HCT116 (cell line): ENCODE results near the gene CD300LB. TPM values are rescaled to one million over a fixed set of nuclear protein-coding genes. Genes with fewer than 3 reads are reported as not detected.

Source experiments
- ATAC-seq: fragments of 200-7000 bp; cut with Tn5 transposase; 2 replicates; pipeline ENCODE4 v1.9.1; 2020; ENCODE audit warnings: mild to moderate bottlenecking, moderate library complexity
- BruUV-seq: library from RNA; stranded (reverse); fragments of 400-500 nt; replicated peaks from 2 replicates; lab custom pipeline; 2021; lab: Mats Ljungman, UMichigan
- CTCF ChIA-PET: fragments of 300-600 bp; sonication (Branson Sonifier 250); formaldehyde crosslinking; loops from one replicate; lab custom pipeline; 2021; ENCODE audit warnings: antibody characterized with exemption; lab: Charles Lee
- POLR2A ChIA-PET: fragments of 300-600, 350-600 bp; sonication (Branson Sonifier 250); formaldehyde crosslinking; loops from one replicate; lab custom pipeline; 2021; ENCODE audit warnings: antibody characterized with exemption; lab: Charles Lee
- RAD21 ChIA-PET, 2 experiments: fragments of 300-600 bp; sonication (Branson Sonifier 250); formaldehyde crosslinking; loops; one replicate each; lab custom pipeline; 2023; ENCODE audit warnings: low total read pairs in 2 of 2; ENCODE audit not compliant: uncharacterized antibody in 2 of 2, unreplicated experiment in 2 of 2, low non-redundant PET in 1 of 2; lab: Charles Lee
- DNase-seq: peaks from one replicate; pipeline ENCODE4 v3.0.0-alpha.2; 2010; ENCODE audit warnings: low read depth, low spot score
- H2AFZ ChIP-seq: fragments of 200-600 bp; shearing (Covaris generic), sonication (generic); 2 replicates; pipeline ENCODE4 v1.6.1; 2017; ENCODE audit warnings: low read depth, mixed run types, mixed read lengths, antibody characterized with exemption, low read length; ENCODE audit not compliant: poor library complexity, severe bottlenecking
- H3K27ac ChIP-seq: 2 replicates; pipeline ENCODE4 v1.5.1; 2012; ENCODE audit warnings: low read depth, low read length
- H3K27me3 ChIP-seq: fragments of 200-600 bp; sonication (generic); 2 replicates; pipeline ENCODE4 v1.6.1; 2016; ENCODE audit warnings: mixed run types, low read length, mixed read lengths; ENCODE audit not compliant: insufficient read depth
- H3K36me3 ChIP-seq, 2 experiments: fragments of 200-500 bp in 1 of 2; fragments of 200-600 bp in 1 of 2; sonication (Bioruptor generic) in 1 of 2; sonication (generic) in 1 of 2; 2 replicates each; pipeline versions ENCODE4 v1.5.1 to v1.6.1; 2014 to 2016; ENCODE audit warnings: low read length in 2 of 2, inconsistent platforms in 1 of 2, mixed read lengths in 1 of 2, mixed run types in 1 of 2; ENCODE audit not compliant: insufficient read depth in 2 of 2, control insufficient read depth in 1 of 2
- H3K4me1 ChIP-seq, 2 experiments: fragments of 200-600 bp in 1 of 2; sonication (generic) in 1 of 2; 2 replicates each; pipeline versions ENCODE4 v1.5.1 to v1.6.1; 2012 to 2017; ENCODE audit warnings: low read length in 2 of 2, inconsistent platforms in 1 of 2, mild to moderate bottlenecking in 1 of 2, mixed read lengths in 1 of 2, mixed run types in 1 of 2, moderate library complexity in 1 of 2; ENCODE audit not compliant: insufficient read depth in 2 of 2, control insufficient read depth in 1 of 2
- H3K4me2 ChIP-seq: fragments of 200-600 bp; sonication (generic); 2 replicates; pipeline ENCODE4 v1.6.1; 2017; ENCODE audit warnings: mixed run types, low read length, mixed read lengths
- H3K4me3 ChIP-seq, 2 experiments: fragments of 200-600 bp in 1 of 2; sonication (generic) in 1 of 2; replicated peaks in 1 of 2; 2 replicates each; pipeline ENCODE4 v1.5.1; 2011 to 2016; ENCODE audit warnings: low read length in 2 of 2, control low read depth in 1 of 2, low read depth in 1 of 2, mild to moderate bottlenecking in 1 of 2, mixed read lengths in 1 of 2, mixed run types in 1 of 2
- H3K79me2 ChIP-seq: fragments of 200-600 bp; sonication (generic); 2 replicates; pipeline ENCODE4 v1.6.1; 2017; ENCODE audit warnings: mild to moderate bottlenecking, mixed run types, low read length, moderate library complexity, mixed read lengths; ENCODE audit not compliant: insufficient read depth
- H3K9ac ChIP-seq: fragments of 200-600 bp; sonication (generic); 2 replicates; pipeline ENCODE4 v1.6.1; 2016; ENCODE audit warnings: low read length, mixed read lengths
- H3K9me2 ChIP-seq: fragments of 200-600 bp; sonication (generic), shearing (Covaris generic); 2 replicates; pipeline ENCODE4 v1.6.1; 2017; ENCODE audit warnings: mixed run types, mild to moderate bottlenecking, moderate library complexity; ENCODE audit not compliant: insufficient read depth
- H3K9me3 ChIP-seq, 2 experiments: fragments of 200-500 bp in 1 of 2; fragments of 200-600 bp in 1 of 2; sonication (Bioruptor generic) in 1 of 2; sonication (generic) in 1 of 2; 2 replicates each; pipeline ENCODE4 v1.6.1; 2014 to 2017; ENCODE audit warnings: low read length in 2 of 2, mixed read lengths in 2 of 2, inconsistent platforms in 1 of 2, low read depth in 1 of 2, mild to moderate bottlenecking in 1 of 2, mixed run types in 1 of 2, moderate library complexity in 1 of 2; ENCODE audit not compliant: control insufficient read depth in 1 of 2, insufficient read depth in 1 of 2
- H4K20me1 ChIP-seq: fragments of 200-600 bp; sonication (generic), shearing (Covaris generic); 2 replicates; pipeline ENCODE4 v1.6.1; 2017; ENCODE audit warnings: mixed run types, mild to moderate bottlenecking, moderate library complexity; ENCODE audit not compliant: insufficient read depth
- CBX3 ChIP-seq: IDR thresholded peaks from 2 replicates; pipeline ENCODE4 v1.6.1; 2012; ENCODE audit warnings: low read depth
- CEBPB ChIP-seq: IDR thresholded peaks from 2 replicates; pipeline ENCODE4 v1.6.1; 2012; ENCODE audit warnings: low read depth
- ELF1 ChIP-seq: IDR thresholded peaks from 2 replicates; pipeline ENCODE4 v1.6.1; 2012; ENCODE audit warnings: low read depth, borderline replicate concordance
- EZH2phosphoT487 ChIP-seq: fragments of 200-600 bp; IDR thresholded peaks from 2 replicates; pipeline ENCODE4 v1.6.1; 2018; ENCODE audit warnings: antibody characterized with exemption, borderline replicate concordance
- JUND ChIP-seq: IDR thresholded peaks from 2 replicates; pipeline ENCODE4 v1.6.1; 2012
- REST ChIP-seq: IDR thresholded peaks from 2 replicates; pipeline ENCODE4 v1.6.1; 2012; ENCODE audit warnings: low read depth
- SIN3A ChIP-seq: IDR thresholded peaks from 2 replicates; pipeline ENCODE4 v1.6.1; 2012; ENCODE audit warnings: low read depth
- SRF ChIP-seq: IDR thresholded peaks from 2 replicates; pipeline ENCODE4 v1.6.1; 2012; ENCODE audit warnings: low read depth
- YY1 ChIP-seq: IDR thresholded peaks from 2 replicates; pipeline ENCODE4 v1.6.1; 2011; ENCODE audit warnings: low read length, low read depth, moderate library complexity, mild to moderate bottlenecking; ENCODE audit not compliant: insufficient replicate concordance; ENCODE audit errors: extremely low read depth
- ZFX ChIP-seq: fragments of 450-650 bp; IDR thresholded peaks from 2 replicates; pipeline ENCODE4 v1.6.1; 2017
- intact Hi-C: fragments of 100-400 bp; cut with micrococcal nuclease; formaldehyde crosslinking; loops from 2 replicates; pipeline ENCODE4 v1.10.0; 2022
- total RNA-seq: library from RNA; stranded (reverse); gene quantifications from one replicate; pipeline ENCODE4 v1.2.1, GENCODE V29; 2021; ENCODE audit not compliant: unreplicated experiment

CD300LB gene
- total RNA-seq, 1 experiment from 2014 or later, result not detected

- no peak for TF ChIP-seq REST
- no peak for TF ChIP-seq CBX3
- no peak for TF ChIP-seq CEBPB
- TF ChIP-seq, all 23 proteins: peak for 0
These were observed 16.5 kb upstream of the CD300LB start (continued) for GRCh38 chr17:74547736-74548135.

GRCh38 chr17:74547264-74547663 lies 16.0 kb upstream of the CD300LB start:
- Histone ChIP-seq H3K4me2 (no peak overlapping the region), H3K27me3 (peaks cover under 1% of the 10 kb centered on the region; the same call in 1 of the 2 replicates), H3K79me2 (no peaks in the 10 kb centered on the region), H3K9me3 (no peaks in the 10 kb centered on the region), H4K20me1 (no peaks in the 10 kb centered on the region), H3K4me3 (no peak overlapping the region), H3K27ac (no peak overlapping the region)
- no peak for DNase-seq
- RAD21 ChIA-PET, result no interaction called here
- no TSS peak for BruUV-seq
- intact Hi-C loops, result no loop called here
- TF ChIP-seq YY1, result no peak
- no peak for TF ChIP-seq SRF
- TF ChIP-seq SIN3A, result no peak
- no peak for TF ChIP-seq EZH2phosphoT487
- TF ChIP-seq ELF1, result no peak
- no peak for TF ChIP-seq CEBPB
- TF ChIP-seq ZFX, result no peak
- no peak for TF ChIP-seq JUND
- no peak for TF ChIP-seq REST
- TF ChIP-seq, all 23 proteins: peak for 0
- no peak for ATAC-seq
- Histone ChIP-seq H3K9me2 (no peaks in the 10 kb centered on the region), H2AFZ (no peak overlapping the region), H3K36me3 (no peaks in the 10 kb centered on the region), H3K9ac (no peak overlapping the region), H3K4me1 (peaks cover 0 to 5% of the 10 kb centered on the region in 2 experiments; a peak in 1 of 4 replicates)
- CTCF ChIA-PET, result no interaction called here
- POLR2A ChIA-PET, result no interaction called here
